GM12872 (cell line): ENCODE measurements around the gene OXTR.

Experiments
- TF ChIP-seq, protein P1 (sequence below): IDR thresholded peaks from 3 replicates; pipeline ENCODE4 v1.5.1; 2011; ENCODE audit warnings: low read depth, mild to moderate bottlenecking, low read length, moderate library complexity; ENCODE audit not compliant: insufficient read depth

OXTR gene

DNA sequence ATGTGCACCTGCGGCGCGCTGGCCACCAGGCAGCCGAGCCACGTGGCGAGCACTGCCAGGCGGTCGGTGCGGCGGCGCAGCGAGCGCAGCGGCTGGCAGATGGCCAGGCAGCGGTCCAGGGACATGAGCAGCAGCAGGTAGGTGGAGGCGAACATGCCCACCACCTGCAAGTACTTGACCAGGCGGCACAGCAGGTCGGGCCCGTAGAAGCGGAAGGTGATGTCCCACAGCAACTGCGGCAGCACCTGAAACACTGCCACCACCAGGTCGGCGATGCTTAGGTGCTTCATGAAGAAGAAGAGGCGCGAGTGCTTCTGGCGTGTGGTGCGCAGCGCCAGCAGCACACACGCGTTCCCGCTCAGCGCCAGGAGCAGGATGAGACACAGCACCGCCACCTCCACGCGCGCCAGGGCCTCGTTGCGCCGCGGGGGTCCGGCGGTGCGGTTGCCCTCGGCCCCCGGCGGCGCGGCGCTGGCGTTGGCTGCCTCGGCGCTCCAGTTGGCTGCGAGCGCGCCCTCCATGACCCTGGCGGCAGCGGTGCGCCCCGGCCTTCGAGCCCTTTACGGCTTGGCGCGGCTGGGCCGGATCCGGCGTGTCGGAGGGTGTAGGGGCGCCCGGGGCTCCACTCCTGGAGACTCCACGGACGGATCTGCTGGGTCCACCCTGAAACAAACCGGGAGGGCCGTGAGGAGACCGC lies 1.6 kb downstream of the OXTR start:
- TF ChIP-seq, protein P1, sequence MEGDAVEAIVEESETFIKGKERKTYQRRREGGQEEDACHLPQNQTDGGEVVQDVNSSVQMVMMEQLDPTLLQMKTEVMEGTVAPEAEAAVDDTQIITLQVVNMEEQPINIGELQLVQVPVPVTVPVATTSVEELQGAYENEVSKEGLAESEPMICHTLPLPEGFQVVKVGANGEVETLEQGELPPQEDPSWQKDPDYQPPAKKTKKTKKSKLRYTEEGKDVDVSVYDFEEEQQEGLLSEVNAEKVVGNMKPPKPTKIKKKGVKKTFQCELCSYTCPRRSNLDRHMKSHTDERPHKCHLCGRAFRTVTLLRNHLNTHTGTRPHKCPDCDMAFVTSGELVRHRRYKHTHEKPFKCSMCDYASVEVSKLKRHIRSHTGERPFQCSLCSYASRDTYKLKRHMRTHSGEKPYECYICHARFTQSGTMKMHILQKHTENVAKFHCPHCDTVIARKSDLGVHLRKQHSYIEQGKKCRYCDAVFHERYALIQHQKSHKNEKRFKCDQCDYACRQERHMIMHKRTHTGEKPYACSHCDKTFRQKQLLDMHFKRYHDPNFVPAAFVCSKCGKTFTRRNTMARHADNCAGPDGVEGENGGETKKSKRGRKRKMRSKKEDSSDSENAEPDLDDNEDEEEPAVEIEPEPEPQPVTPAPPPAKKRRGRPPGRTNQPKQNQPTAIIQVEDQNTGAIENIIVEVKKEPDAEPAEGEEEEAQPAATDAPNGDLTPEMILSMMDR: peak; percentile 58

DNA sequence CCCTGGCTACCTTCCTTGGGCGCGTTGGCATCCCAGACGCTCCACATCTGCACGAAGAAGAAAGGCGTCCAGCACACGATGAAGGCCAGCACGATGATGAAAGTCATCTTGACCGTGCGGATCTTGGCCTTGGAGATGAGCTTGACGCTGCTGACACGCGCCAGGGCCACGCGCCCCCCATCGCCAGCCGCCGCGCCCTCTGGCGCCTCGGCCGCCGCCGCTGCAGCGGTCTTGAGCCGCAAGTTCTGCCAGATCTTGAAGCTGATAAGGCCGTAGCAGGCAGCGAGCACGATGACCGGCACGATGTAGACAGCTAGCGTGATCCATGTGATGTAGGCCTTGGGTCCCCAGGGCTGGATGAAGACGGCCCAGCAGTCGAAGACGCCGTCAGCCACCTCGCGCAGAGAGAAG lies 2.2 kb downstream of the OXTR start:
- TF ChIP-seq, protein P1: no peak

DNA sequence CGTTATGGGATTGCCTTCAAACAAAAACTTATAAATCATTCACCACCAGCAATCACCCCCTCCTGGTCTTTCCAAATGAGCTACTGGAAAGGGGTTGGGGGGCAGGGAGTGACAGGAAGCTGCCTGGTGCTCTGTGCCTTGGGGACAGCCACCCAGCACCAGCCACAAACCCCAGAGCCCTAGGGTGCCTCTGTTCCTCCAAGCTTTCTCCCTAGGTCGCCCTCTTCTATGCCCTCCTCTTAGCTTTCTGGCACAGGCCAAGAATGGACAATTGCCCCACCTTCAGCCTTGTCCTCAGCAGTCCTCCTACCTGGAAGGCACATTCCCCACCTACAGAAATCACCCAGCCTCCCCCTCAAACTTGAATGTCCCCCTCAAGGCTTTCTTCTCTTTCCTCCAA lies 3.3 kb downstream of the OXTR start:
- TF ChIP-seq, protein P1: no peak

DNA sequence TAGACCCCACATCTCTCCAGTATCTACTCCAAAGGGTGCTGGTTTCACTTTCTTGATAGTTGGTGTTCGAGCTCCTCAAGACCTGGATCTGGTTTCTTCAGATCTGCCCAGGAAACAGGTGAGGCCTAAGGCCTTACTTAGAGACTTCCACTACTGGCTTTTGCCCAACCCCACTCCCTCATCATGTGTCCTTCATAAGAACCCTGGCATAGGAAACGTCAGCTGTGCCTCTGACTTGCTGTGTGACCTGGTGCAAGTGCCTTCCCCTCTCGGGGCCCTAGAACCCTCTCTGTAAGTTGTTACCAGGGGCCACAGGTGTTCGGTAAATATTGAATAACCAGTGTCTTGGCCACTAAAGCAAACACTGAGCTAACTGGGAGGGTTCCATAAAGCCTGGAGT lies 3.9 kb downstream of the OXTR start:
- TF ChIP-seq, protein P1: no peak

DNA sequence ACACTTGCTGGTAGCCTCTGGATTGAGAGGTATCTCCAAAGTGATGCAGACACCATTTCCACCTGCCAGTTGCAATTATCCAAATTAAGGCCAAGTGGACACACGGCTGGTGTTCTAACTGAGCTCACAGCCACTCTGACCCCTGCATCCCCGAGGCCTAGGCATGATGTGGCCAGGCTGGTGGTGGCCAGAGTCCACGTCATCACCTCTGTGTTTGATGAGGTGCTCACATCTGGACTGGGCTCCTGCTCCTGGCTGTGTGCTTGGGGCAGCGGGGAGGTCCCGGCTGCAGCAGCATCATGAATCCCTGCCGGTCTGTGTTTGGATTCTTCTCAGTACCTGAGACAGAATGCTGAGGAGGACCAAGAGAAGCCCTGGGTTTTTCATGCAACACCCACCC lies 4.9 kb downstream of the OXTR start:
- TF ChIP-seq, protein P1: no peak

DNA sequence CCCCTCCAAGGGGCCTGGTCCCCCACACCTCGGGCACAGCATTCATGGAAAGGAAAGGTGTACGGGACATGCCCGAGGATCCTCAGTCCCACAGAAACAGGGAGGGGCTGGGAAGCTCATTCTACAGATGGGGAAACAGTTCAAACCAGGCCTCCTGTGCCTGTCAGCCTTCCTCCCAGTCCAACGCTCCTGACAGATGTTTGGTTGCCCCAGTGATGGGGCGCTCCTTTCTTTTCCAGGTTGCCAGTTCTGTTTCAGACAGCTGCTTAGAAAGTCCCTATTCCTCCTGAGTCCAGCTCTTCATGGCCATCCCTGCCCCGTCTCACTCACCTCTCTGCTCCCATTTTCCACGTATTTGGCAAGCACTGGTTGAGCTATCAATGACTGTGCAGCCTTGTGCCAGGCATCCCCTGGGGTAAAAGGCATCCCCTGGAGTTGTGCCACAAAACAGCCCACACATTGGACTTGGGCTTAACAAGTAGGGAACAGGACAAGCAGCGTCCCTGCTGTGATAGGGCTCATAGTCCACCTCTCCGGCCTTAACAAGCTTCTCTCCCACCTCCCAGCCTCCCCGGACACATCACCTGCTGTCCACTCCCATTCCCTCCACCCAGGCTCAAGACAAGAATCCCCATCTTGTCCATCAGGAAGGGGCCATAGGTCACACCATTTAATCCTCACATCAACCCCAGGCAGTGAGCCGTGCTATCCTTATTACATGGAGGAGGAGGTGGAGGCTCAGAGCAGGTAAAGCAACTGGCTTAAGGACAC lies 6.6 kb downstream of the OXTR start:
- TF ChIP-seq, protein P1: no peak

DNA sequence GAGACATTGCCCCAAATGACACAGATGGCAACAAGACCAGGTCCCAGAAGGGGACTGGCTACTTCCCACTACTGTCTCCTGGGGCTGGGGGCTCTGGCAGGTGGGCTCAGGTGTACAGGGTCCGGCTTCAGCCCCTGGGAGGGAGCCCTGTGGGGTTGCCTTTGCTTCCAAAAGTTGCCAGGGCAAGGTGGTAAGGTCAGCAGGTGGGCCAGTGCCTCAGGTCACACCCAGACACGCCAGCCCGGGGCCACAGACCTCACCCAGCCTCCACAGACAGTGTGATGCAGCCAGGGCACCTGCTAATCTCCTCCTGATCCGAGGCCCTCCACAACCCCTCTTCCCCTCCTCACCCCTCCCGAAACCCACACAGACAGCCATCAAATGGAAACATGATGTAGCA lies 7.5 kb downstream of the OXTR start:
- TF ChIP-seq, protein P1: no peak
